Measurements from ENCODE around the gene NUDT17.
A peak's percentile ranks its signal among the peaks of the same experiment; 100 is the strongest.

NUDT17 gene

GRCh38 chr1:145823565-145824498, 21.6 kb upstream of the NUDT17 start, which contains the start of the genes POLR3C and RNF115:
POLR3C (plus strand) TSS chr1:145824200; CDS start chr1:145825777, 1,577 bp downstream.
RNF115 (minus strand) TSS chr1:145824095; CDS start chr1:145823873, 222 bp downstream.
- H3K79me2 ChIP-seq (ENCODE audit: insufficient read depth, low read depth), result peaks cover 56% of the 10 kb centered on the region

GRCh38 chr1:145824499-145824842, 21.0 kb upstream of the NUDT17 start:
- Histone ChIP-seq H3K4me3 (IDR thresholded peaks at IDR 0.05; ENCODE audit: insufficient read depth, low read depth, low read length) (peak overlapping the region; percentile 96), H3K79me2 (ENCODE audit: insufficient read depth, low read depth) (peaks cover 51% of the 10 kb centered on the region), H2AFZ (ENCODE audit: low read depth) (peak overlapping the region; percentile 89), H3K9ac (peak overlapping the region; percentile 82), H4K20me1 (ENCODE audit: insufficient read depth) (no peaks in the 10 kb centered on the region), H3K36me3 (ENCODE audit: insufficient read depth) (peaks cover 27% of the 10 kb centered on the region), H3K27ac (peak overlapping the region; percentile 72), H3K27me3 (ENCODE audit: insufficient read depth, low read depth) (no peaks in the 10 kb centered on the region), H3K4me1 (ENCODE audit: low read depth, poor library complexity, severe bottlenecking) (peaks cover 55% of the 10 kb centered on the region), H3K4me2 (peak overlapping the region; percentile 96)
- TF ChIP-seq, protein P1, sequence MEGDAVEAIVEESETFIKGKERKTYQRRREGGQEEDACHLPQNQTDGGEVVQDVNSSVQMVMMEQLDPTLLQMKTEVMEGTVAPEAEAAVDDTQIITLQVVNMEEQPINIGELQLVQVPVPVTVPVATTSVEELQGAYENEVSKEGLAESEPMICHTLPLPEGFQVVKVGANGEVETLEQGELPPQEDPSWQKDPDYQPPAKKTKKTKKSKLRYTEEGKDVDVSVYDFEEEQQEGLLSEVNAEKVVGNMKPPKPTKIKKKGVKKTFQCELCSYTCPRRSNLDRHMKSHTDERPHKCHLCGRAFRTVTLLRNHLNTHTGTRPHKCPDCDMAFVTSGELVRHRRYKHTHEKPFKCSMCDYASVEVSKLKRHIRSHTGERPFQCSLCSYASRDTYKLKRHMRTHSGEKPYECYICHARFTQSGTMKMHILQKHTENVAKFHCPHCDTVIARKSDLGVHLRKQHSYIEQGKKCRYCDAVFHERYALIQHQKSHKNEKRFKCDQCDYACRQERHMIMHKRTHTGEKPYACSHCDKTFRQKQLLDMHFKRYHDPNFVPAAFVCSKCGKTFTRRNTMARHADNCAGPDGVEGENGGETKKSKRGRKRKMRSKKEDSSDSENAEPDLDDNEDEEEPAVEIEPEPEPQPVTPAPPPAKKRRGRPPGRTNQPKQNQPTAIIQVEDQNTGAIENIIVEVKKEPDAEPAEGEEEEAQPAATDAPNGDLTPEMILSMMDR (conservative IDR thresholded peaks at IDR 0.05; ENCODE audit: low read depth, low read length), result no peak

More at GRCh38 chr1:145823565-145824498, 21.6 kb upstream of the NUDT17 start, which contains the start of the genes POLR3C and RNF115:
- Histone ChIP-seq H3K4me3 (IDR thresholded peaks at IDR 0.05; ENCODE audit: insufficient read depth, low read depth, low read length) (peak within 1 kb of the TSS; percentile 96), H4K20me1 (ENCODE audit: insufficient read depth) (no peaks in the 10 kb centered on the region), H3K4me2 (peak within 1 kb of the TSS; percentile 96), H3K4me1 (ENCODE audit: low read depth, poor library complexity, severe bottlenecking) (peaks cover 58% of the 10 kb centered on the region), H3K27me3 (ENCODE audit: insufficient read depth, low read depth) (no peaks in the 10 kb centered on the region), H3K36me3 (ENCODE audit: insufficient read depth) (peaks cover 25% of the 10 kb centered on the region), H2AFZ (ENCODE audit: low read depth) (peak within 1 kb of the TSS; percentile 89), H3K9ac (peak within 1 kb of the TSS; percentile 82), H3K27ac (peak within 1 kb of the TSS; percentile 72)
- TF ChIP-seq, protein P1 (conservative IDR thresholded peaks at IDR 0.05; ENCODE audit: low read depth, low read length), result no peak

DNA sequence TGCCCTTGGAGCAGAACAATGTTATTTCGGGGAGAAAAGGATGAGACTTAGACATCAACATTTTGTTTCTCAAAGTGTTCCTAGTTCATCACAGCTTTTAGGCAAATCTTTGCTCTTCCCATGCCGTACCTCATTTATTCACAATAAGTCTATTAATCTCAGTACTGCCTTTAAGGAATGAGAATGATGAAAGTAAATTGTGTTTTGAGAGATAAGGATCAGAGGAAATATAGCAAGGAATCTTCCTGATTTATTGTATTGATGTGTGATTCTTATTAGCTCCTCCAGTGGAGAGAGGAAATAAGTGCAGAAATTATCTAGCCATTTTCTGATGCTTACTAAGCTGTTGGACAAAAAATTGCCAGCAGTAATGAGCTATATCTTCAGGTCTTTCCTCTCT, 19.4 kb upstream of the NUDT17 start:
- no peak overlapping the region for H3K27ac ChIP-seq

GRCh38 chr1:145827966-145828365, 17.5 kb upstream of the NUDT17 start:
- Histone ChIP-seq H3K36me3 (ENCODE audit: insufficient read depth) (peaks cover 39% of the 10 kb centered on the region), H3K4me3 (IDR thresholded peaks at IDR 0.05; ENCODE audit: insufficient read depth, low read depth, low read length) (no peak overlapping the region), H3K4me1 (ENCODE audit: low read depth, poor library complexity, severe bottlenecking) (peaks cover 45% of the 10 kb centered on the region), H3K27me3 (ENCODE audit: insufficient read depth, low read depth) (no peaks in the 10 kb centered on the region), H4K20me1 (ENCODE audit: insufficient read depth) (no peaks in the 10 kb centered on the region), H2AFZ (ENCODE audit: low read depth) (no peak overlapping the region), H3K4me2 (peak overlapping the region; percentile 1; the same call in 1 of the 2 replicates), H3K9ac (no peak overlapping the region), H3K27ac (peak overlapping the region; percentile 0; the same call in 1 of the 2 replicates), H3K79me2 (ENCODE audit: insufficient read depth, low read depth) (peaks cover 33% of the 10 kb centered on the region)
- TF ChIP-seq, protein P1 (conservative IDR thresholded peaks at IDR 0.05; ENCODE audit: low read depth, low read length), result no peak

More for the DNA sequence above, 19.4 kb upstream of the NUDT17 start:
- Histone ChIP-seq H3K27me3 (ENCODE audit: insufficient read depth, low read depth) (no peaks in the 10 kb centered on the region), H3K36me3 (ENCODE audit: insufficient read depth) (peaks cover 37% of the 10 kb centered on the region), H3K9ac (no peak overlapping the region), H3K4me1 (ENCODE audit: low read depth, poor library complexity, severe bottlenecking) (peaks cover 49% of the 10 kb centered on the region), H4K20me1 (ENCODE audit: insufficient read depth) (no peaks in the 10 kb centered on the region), H3K4me2 (peak overlapping the region; percentile 96; the same call in 1 of the 2 replicates), H3K79me2 (ENCODE audit: insufficient read depth, low read depth) (peaks cover 39% of the 10 kb centered on the region), H3K4me3 (IDR thresholded peaks at IDR 0.05; ENCODE audit: insufficient read depth, low read depth, low read length) (no peak overlapping the region), H2AFZ (ENCODE audit: low read depth) (no peak overlapping the region)
- TF ChIP-seq, protein P1 (conservative IDR thresholded peaks at IDR 0.05; ENCODE audit: low read depth, low read length), result peak; percentile 46; the same call in 1 of the 2 replicates

Measured in KMS-11 (cell line).